Kidney epithelial cell (primary cell): ENCODE measurements around the gene CCSAP. TPM values are rescaled to one million over a fixed set of nuclear protein-coding genes. Genes with fewer than 3 reads are reported as not detected.
"Not testable (repeated sequence)": the region's sequence is repeated elsewhere in the genome, so short reads cannot be mapped to it uniquely, and the experiment has no call there.

Source experiments
- DNase-seq: peaks from one replicate; pipeline ENCODE4 v3.0.0-alpha.2; 2010; ENCODE audit warnings: low read depth
- H3K27me3 ChIP-seq: 2 replicates; pipeline ENCODE4 v1.6.0; 2011; ENCODE audit warnings: low read length; ENCODE audit not compliant: control insufficient read depth, insufficient read depth
- H3K36me3 ChIP-seq: 2 replicates; pipeline ENCODE4 v1.5.1; 2011; ENCODE audit warnings: low read length; ENCODE audit not compliant: control insufficient read depth, insufficient read depth
- H3K4me3 ChIP-seq: 2 replicates; pipeline ENCODE4 v1.5.1; 2011; ENCODE audit warnings: low read depth, mild to moderate bottlenecking, control low read depth, low read length
- total RNA-seq: library from RNA; depleted of rRNA; stranded (reverse); fragments of >200 nt; gene quantifications from 2 replicates; pipeline ENCODE4 v1.2.3, GENCODE V29; 2015
- TF ChIP-seq, protein P1 (sequence below): IDR thresholded peaks from 2 replicates; pipeline ENCODE4 v1.5.1; 2011; ENCODE audit warnings: mild to moderate bottlenecking, moderate library complexity, low read length, control low read depth, inconsistent platforms; ENCODE audit not compliant: insufficient read depth, poor library complexity, severe bottlenecking

Gene CCSAP
- total RNA-seq, 1 donor from 2014 or later = 3.0 TPM

DNA sequence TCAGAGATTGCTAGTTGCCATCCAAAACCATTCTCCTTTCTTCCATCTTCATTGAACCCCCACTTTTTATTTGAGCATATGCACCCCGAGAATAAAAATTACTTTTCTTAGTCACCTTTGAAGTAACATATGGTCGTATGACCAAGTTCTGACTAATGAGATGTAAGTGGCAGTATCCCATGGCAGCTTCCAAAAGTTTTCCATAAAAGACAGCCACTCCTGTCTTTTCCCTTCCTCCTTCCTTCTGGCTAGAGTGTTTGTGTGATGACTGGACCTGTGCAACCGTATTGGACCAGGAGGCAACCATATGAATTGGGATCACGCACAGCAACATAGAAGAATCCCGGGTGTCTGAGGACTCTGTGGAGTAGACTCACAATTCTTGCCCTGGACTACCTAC lies 41.1 kb upstream of the CCSAP start:
- Histone ChIP-seq H3K27me3 (no peaks in the 10 kb centered on the region), H3K36me3 (no peaks in the 10 kb centered on the region), H3K4me3 (no peak overlapping the region)
- DNase-seq = no peak
- TF ChIP-seq, protein P1, sequence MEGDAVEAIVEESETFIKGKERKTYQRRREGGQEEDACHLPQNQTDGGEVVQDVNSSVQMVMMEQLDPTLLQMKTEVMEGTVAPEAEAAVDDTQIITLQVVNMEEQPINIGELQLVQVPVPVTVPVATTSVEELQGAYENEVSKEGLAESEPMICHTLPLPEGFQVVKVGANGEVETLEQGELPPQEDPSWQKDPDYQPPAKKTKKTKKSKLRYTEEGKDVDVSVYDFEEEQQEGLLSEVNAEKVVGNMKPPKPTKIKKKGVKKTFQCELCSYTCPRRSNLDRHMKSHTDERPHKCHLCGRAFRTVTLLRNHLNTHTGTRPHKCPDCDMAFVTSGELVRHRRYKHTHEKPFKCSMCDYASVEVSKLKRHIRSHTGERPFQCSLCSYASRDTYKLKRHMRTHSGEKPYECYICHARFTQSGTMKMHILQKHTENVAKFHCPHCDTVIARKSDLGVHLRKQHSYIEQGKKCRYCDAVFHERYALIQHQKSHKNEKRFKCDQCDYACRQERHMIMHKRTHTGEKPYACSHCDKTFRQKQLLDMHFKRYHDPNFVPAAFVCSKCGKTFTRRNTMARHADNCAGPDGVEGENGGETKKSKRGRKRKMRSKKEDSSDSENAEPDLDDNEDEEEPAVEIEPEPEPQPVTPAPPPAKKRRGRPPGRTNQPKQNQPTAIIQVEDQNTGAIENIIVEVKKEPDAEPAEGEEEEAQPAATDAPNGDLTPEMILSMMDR = no peak

DNA sequence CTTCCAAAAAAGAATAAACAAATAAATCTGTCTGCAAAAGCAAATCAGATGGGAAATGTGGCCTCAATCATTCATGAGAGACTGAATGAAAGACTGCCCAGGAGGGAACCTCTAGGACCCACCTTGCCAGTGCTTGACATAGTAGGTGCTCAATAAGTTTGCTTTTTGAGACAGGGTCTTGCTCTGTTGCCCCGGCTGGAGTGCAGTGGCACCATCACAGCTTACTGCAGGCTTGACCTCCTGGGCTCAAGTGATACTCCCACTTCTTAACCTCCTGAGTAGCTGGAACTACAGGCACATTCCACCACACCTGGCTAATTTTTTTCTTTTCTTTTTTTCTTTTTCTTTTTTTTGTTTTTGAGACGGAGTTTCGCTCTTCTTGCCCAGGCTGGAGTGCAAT lies 40.3 kb upstream of the CCSAP start:
- no peak for DNase-seq
- TF ChIP-seq, protein P1 = no peak
- Histone ChIP-seq H3K36me3 (no peaks in the 10 kb centered on the region), H3K4me3 (no peak overlapping the region), H3K27me3 (no peaks in the 10 kb centered on the region)

DNA sequence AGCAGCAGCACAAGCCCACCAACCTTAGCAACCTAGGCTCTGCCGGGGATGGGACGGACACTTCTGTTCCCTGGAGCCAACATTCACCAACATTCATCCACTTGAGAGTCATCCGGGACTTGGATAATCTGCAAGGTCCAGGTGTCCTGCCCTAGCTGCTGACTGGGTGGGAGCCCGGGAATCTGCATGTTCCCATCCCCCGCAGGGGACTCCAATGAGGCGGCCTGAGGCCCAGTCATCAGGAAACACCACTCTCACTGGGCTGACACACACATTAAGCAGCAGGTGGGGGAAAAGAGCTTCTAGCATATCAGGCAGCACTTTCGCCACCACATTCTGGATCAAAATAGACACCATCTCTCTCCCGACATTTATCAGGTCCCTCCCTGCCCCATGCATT lies 38.4 kb upstream of the CCSAP start:
- Histone ChIP-seq H3K36me3 (no peaks in the 10 kb centered on the region), H3K4me3 (no peak overlapping the region), H3K27me3 (no peaks in the 10 kb centered on the region)
- no peak for DNase-seq
- TF ChIP-seq, protein P1 = no peak

DNA sequence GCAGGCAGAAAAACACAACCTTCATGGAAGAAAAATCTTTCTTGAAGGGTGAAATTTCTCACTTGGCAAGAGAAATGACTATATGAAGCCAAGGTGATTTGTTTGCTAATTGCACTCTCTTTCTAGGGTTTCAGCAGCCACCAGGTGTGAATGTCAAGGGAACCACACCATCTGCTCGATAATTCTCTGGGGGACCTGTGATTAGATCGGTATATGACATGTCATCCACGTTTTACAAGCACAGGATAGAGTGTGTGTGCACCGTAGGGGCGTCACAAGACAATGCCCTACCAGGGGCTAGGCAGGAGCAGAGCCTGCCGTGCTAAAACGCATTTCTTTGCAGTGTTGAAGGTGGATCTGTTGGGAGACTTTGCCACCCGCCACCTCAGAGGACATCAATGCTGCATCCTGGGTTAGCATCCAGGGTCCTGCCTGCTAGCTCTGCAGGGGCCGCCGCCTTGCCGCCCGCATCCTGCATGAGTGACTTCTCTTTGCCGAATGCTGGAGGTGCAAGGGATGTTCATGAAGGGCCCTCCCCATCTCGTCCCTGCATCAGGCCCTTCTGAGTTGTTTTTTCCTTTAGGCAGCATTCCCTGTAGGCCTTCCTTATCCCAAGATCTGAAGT lies 37.8 kb upstream of the CCSAP start:
- Histone ChIP-seq H3K36me3 (no peaks in the 10 kb centered on the region), H3K27me3 (no peaks in the 10 kb centered on the region), H3K4me3 (no peak overlapping the region)
- TF ChIP-seq, protein P1 = no peak
- DNase-seq = no peak

DNA sequence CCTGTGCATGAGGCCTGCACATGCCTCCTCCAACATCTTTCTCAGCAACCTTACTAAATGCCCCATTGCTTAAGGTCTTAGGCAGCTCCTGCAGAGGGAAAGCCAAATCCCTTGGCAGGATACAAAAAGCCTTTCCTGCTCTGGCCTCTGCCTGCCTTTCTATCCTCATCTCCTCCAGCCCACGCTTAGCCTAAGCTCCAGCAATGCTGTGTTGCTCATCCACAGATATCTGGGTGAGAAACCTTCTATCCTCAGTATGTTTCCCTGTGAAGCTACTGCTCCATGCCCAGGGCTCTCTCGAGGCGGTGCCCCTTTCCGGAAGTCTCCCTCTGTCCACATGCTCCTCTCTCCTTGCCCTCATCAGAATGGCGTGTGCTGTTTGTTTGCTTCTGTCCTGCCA lies 37.0 kb upstream of the CCSAP start:
- no peaks in the 10 kb centered on the region for H3K36me3 ChIP-seq
- TF ChIP-seq, protein P1 = no peak
- no peak overlapping the region for H3K4me3 ChIP-seq
- DNase-seq = no peak
- H3K27me3 ChIP-seq = no peaks in the 10 kb centered on the region

DNA sequence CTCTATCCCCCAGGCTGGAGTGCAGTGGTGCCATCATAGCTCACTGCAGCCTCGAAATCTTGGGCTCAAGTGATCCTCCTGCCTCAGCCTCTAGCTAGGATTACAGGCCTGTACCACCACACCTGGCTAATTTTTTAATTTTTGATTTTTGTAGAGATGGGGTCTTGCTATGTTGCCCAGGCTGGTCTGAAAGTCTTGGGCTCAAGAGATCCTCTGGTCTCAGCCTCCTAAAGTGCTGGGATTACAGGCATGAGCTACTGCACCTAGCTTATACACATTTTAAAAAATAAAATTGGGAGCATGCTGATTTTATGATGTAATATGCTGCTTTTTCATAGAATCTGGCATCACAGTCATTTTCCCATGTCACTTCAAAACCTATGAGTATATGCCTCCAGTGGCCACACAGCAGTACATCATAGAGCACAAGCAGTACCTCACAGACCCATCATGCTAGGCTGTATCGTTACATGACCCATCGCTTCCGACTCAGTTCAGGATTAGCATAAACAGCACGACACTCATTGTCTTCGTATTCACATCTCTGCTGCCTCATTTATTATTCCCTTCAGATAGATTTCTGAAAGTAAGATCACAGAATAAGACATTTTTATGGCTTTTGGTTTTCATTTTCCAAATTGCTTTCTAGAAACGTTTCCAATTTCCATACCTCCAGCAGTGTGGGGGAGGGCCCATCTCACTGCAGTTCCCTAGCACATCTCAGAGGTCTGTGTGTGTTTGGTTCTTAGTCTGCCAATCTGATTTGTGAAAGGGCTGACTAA lies 35.9 kb upstream of the CCSAP start:
- no peak for DNase-seq
- TF ChIP-seq, protein P1 = no peak
- no peaks in the 10 kb centered on the region for H3K27me3 ChIP-seq
- no peak overlapping the region for H3K4me3 ChIP-seq
- H3K36me3 ChIP-seq = no peaks in the 10 kb centered on the region

DNA sequence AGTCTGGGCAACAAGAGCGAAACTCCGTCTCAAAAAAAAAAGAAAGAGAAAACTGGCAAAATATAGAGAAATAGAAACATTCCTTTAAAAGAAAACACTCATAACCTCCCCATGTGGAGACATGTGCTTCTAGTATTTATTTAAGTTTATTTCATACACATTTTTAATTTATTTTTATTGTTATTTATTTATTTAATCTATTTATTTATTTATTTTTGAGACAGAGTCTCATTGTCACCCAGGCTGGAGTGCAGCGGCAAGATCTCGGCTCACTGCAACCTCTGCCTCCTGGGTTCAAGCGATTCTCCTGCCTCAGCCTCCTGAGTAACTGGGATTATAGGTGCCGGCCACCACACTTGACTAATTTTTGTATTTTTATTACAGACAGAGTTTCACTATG lies 35.2 kb upstream of the CCSAP start:
- H3K36me3 ChIP-seq, DNase-seq, H3K4me3 ChIP-seq, H3K27me3 ChIP-seq: not testable (repeated sequence)
